ENCODE measurements around the gene CTSH.
A peak's percentile ranks its signal among the peaks of the same experiment; 100 is the strongest.

DNA sequence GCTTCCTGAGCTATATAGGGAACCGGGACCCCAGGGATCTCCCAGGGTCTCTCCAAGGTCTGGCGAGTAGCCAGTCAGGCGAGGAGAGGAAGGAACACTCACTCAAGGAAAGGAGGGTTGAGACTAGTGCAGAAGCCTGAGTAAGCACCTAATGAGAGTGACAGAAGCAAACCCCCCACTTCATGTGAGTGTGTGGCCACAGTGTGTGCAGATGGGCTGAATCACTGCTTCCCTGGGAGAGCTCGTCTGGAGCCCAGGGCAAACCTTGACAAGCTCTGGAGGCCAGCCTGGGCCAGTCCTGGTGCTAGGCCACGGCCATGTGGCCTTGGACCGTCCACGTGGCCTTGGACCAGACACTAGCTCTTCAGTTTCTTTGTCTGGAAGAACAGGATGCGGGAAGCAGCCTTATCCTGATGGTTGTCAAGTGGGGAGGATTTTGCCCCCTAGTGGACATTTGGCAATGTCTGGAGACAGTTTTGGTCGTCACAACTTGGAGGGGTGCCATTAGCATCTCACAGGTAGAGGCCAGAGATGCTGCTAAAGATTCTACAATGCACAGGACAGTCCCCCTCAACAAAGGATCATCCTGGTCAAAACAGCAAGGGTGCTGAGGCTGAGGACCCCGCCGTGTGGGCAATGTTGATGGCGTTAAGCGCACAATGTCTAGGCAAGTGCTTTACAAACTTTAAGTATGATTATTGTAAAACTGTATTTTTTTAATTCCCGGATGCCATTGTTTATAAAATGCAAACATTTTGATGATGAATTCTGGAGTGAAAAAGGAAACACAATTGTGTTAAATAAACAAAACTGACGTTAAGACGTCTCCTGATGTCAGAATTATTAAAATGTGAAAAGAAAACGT, 34.8 kb upstream of the CTSH start:
- no peak for TF ChIP-seq POLR2A (IDR thresholded peaks at IDR 0.05)
- TF ChIP-seq, protein P1, sequence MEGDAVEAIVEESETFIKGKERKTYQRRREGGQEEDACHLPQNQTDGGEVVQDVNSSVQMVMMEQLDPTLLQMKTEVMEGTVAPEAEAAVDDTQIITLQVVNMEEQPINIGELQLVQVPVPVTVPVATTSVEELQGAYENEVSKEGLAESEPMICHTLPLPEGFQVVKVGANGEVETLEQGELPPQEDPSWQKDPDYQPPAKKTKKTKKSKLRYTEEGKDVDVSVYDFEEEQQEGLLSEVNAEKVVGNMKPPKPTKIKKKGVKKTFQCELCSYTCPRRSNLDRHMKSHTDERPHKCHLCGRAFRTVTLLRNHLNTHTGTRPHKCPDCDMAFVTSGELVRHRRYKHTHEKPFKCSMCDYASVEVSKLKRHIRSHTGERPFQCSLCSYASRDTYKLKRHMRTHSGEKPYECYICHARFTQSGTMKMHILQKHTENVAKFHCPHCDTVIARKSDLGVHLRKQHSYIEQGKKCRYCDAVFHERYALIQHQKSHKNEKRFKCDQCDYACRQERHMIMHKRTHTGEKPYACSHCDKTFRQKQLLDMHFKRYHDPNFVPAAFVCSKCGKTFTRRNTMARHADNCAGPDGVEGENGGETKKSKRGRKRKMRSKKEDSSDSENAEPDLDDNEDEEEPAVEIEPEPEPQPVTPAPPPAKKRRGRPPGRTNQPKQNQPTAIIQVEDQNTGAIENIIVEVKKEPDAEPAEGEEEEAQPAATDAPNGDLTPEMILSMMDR (IDR thresholded peaks at IDR 0.05), result peak; percentile 53 to 62 (median 60)
